Keratinocyte (primary cell): ENCODE measurements around the gene GFRA3. TPM values are rescaled to one million over a fixed set of nuclear protein-coding genes. Genes with fewer than 3 reads are reported as not detected.

ENCODE experiments used
- DNase-seq: peaks from one replicate; pipeline ENCODE4 v3.0.0-alpha.2; 2011; ENCODE audit warnings: low read depth, missing footprints, low spot score
- FAIRE-seq: peaks from 2 replicates; lab custom pipeline; 2011; peaks lifted over from hg19 to GRCh38; lab: Jason Lieb, UNC
- H2AFZ ChIP-seq: 2 replicates; pipeline ENCODE4 v1.6.0; 2012; ENCODE audit warnings: low read length, control low read depth, inconsistent platforms; ENCODE audit not compliant: control insufficient read depth
- H3K27ac ChIP-seq: 2 replicates; pipeline ENCODE4 v1.5.1; 2011; ENCODE audit warnings: low read length; ENCODE audit not compliant: control insufficient read depth, insufficient read depth
- H3K27me3 ChIP-seq: 3 replicates; pipeline ENCODE4 v1.6.0; 2011; ENCODE audit warnings: low read length; ENCODE audit not compliant: control insufficient read depth, insufficient read depth; ENCODE audit errors: extremely low read depth
- H3K36me3 ChIP-seq, 2 experiments: 2 replicates in 1 of 2; 3 replicates in 1 of 2; pipeline ENCODE4 v1.5.1; 2011; ENCODE audit warnings: low read length in 2 of 2, mild to moderate bottlenecking in 1 of 2; ENCODE audit not compliant: control insufficient read depth in 2 of 2, insufficient read depth in 2 of 2; ENCODE audit errors: extremely low read depth in 1 of 2
- H3K4me1 ChIP-seq: 3 replicates; pipeline ENCODE4 v1.5.1; 2011; ENCODE audit warnings: low read length; ENCODE audit not compliant: control insufficient read depth, insufficient read depth; ENCODE audit errors: extremely low read depth
- H3K4me2 ChIP-seq: 3 replicates; pipeline ENCODE4 v1.6.0; 2011; ENCODE audit warnings: low read depth, low read length; ENCODE audit not compliant: control insufficient read depth, insufficient read depth; ENCODE audit errors: extremely low read depth
- H3K4me3 ChIP-seq, 3 experiments: fragments of 200-600 bp in 1 of 3; sonication (generic) in 1 of 3; 2 replicates in 2 of 3; 3 replicates in 1 of 3; pipeline ENCODE4 v1.5.1; 2011 to 2016; ENCODE audit warnings: low read length in 3 of 3, mild to moderate bottlenecking in 3 of 3, control low read depth in 2 of 3, inconsistent platforms in 1 of 3, low read depth in 1 of 3, mixed read lengths in 1 of 3, mixed run types in 1 of 3, moderate library complexity in 1 of 3; ENCODE audit not compliant: control insufficient read depth in 2 of 3, insufficient read depth in 2 of 3; ENCODE audit errors: extremely low read depth in 1 of 3
- H3K79me2 ChIP-seq: 2 replicates; pipeline ENCODE4 v1.6.0; 2012; ENCODE audit warnings: low read length; ENCODE audit not compliant: control insufficient read depth, insufficient read depth
- H3K9ac ChIP-seq: 3 replicates; pipeline ENCODE4 v1.6.0; 2011; ENCODE audit warnings: low read length; ENCODE audit not compliant: control insufficient read depth, insufficient read depth; ENCODE audit errors: extremely low read depth
- H3K9me1 ChIP-seq: 3 replicates; pipeline ENCODE4 v1.6.0; 2011; ENCODE audit warnings: low read length; ENCODE audit not compliant: control insufficient read depth, insufficient read depth; ENCODE audit errors: extremely low read depth
- H3K9me3 ChIP-seq: 2 replicates; pipeline ENCODE4 v1.5.1; 2012; ENCODE audit warnings: low read depth, low read length; ENCODE audit not compliant: control insufficient read depth
- H4K20me1 ChIP-seq: 3 replicates; pipeline ENCODE4 v1.6.0; 2011; ENCODE audit warnings: low read length; ENCODE audit not compliant: control insufficient read depth, insufficient read depth; ENCODE audit errors: extremely low read depth
- EZH2 ChIP-seq: IDR thresholded peaks from one replicate; pipeline ENCODE4 v1.6.1; 2012; ENCODE audit warnings: inconsistent platforms, mild to moderate bottlenecking, low read length, moderate library complexity
- dilution Hi-C: fragments of 300-500 bp; cut with MboI; formaldehyde crosslinking; loops from one replicate; pipeline ENCODE4 v1.7.0; 2020; ENCODE audit warnings: low sequenced_read_pairs; ENCODE audit not compliant: extremely low pct_ligation_motif_present
- polyA plus RNA-seq, 5 experiments: library from polyadenylated mRNA; depleted of rRNA in 3 of 5; stranded (reverse) in 3 of 5; stranded (forward) in 1 of 5; unstranded in 1 of 5; fragments of >200 nt; gene quantifications; 1 replicate in 1 of 5; 2 replicates in 3 of 5; 3 replicates in 1 of 5; pipeline versions ENCODE4 v1.2.1 to v1.2.3, GENCODE V29; 2011 to 2012; ENCODE audit warnings: missing spikeins in 2 of 5, low read depth in 1 of 5, low replicate concordance in 1 of 5
- TF ChIP-seq, protein P1 (sequence below), 3 experiments: IDR thresholded peaks in 1 of 3; conservative IDR thresholded peaks in 1 of 3; optimal IDR thresholded peaks in 1 of 3; 2 replicates in 2 of 3; 3 replicates in 1 of 3; pipeline versions ENCODE3 to v1.5.1; 2011; ENCODE audit warnings: low read length in 3 of 3, mild to moderate bottlenecking in 3 of 3, moderate library complexity in 2 of 3, control low read depth in 1 of 3, inconsistent platforms in 1 of 3; ENCODE audit not compliant: insufficient read depth in 2 of 3; ENCODE audit errors: extremely low read depth in 1 of 3

GFRA3 gene
- polyA plus RNA-seq, 1 donor (not counting 4 experiments of a cell fraction or from before 2014, with no cell fraction given) = not detected

GRCh38 chr5:138305797-138306196 lies 31.4 kb upstream of the GFRA3 start:
- dilution Hi-C loops = no loop called here
- H3K27ac ChIP-seq = no peak overlapping the region
- H3K36me3 ChIP-seq = no peaks in the 10 kb centered on the region
- no peaks in the 10 kb centered on the region for H3K9me3 ChIP-seq
- no peaks in the 10 kb centered on the region for H4K20me1 ChIP-seq
- H3K27me3 ChIP-seq = no peaks in the 10 kb centered on the region
- DNase-seq (no peak), FAIRE-seq (no peak)
- H3K4me2 ChIP-seq = no peak overlapping the region
- no peak for TF ChIP-seq EZH2
- TF ChIP-seq, protein P1, sequence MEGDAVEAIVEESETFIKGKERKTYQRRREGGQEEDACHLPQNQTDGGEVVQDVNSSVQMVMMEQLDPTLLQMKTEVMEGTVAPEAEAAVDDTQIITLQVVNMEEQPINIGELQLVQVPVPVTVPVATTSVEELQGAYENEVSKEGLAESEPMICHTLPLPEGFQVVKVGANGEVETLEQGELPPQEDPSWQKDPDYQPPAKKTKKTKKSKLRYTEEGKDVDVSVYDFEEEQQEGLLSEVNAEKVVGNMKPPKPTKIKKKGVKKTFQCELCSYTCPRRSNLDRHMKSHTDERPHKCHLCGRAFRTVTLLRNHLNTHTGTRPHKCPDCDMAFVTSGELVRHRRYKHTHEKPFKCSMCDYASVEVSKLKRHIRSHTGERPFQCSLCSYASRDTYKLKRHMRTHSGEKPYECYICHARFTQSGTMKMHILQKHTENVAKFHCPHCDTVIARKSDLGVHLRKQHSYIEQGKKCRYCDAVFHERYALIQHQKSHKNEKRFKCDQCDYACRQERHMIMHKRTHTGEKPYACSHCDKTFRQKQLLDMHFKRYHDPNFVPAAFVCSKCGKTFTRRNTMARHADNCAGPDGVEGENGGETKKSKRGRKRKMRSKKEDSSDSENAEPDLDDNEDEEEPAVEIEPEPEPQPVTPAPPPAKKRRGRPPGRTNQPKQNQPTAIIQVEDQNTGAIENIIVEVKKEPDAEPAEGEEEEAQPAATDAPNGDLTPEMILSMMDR (optimal IDR thresholded peaks at IDR 0.05 in 1 of 3, IDR thresholded peaks at IDR 0.05 in 1 of 3, conservative IDR thresholded peaks at IDR 0.05 in 1 of 3; ENCODE audit: extremely low read depth in 1 of 3, insufficient read depth in 2 of 3, low read length in 3 of 3) = peak in 1 of 3 experiments; percentile 33
- no peak overlapping the region for H3K9ac ChIP-seq
- H3K4me1 ChIP-seq = peaks cover 4% of the 10 kb centered on the region
- no peak overlapping the region for H3K4me3 ChIP-seq
- no peaks in the 10 kb centered on the region for H3K79me2 ChIP-seq
- H3K9me1 ChIP-seq = no peaks in the 10 kb centered on the region
- no peak overlapping the region for H2AFZ ChIP-seq

- FAIRE-seq = peak; percentile 49
- TF ChIP-seq, protein P1 (optimal IDR thresholded peaks at IDR 0.05 in 1 of 3, IDR thresholded peaks at IDR 0.05 in 1 of 3, conservative IDR thresholded peaks at IDR 0.05 in 1 of 3; ENCODE audit: extremely low read depth in 1 of 3, insufficient read depth in 2 of 3, low read length in 3 of 3) = no peak
- no peaks in the 10 kb centered on the region for H4K20me1 ChIP-seq
- H3K27me3 ChIP-seq = no peaks in the 10 kb centered on the region
- no peak overlapping the region for H3K9ac ChIP-seq
- dilution Hi-C loops = no loop called here
- H3K9me1 ChIP-seq = no peaks in the 10 kb centered on the region
- no peaks in the 10 kb centered on the region for H3K36me3 ChIP-seq
- H3K9me3 ChIP-seq = no peaks in the 10 kb centered on the region
- no peak for DNase-seq
- no peak overlapping the region for H3K4me3 ChIP-seq
- no peak overlapping the region for H3K27ac ChIP-seq
- no peak overlapping the region for H2AFZ ChIP-seq
- peaks cover 4% of the 10 kb centered on the region for H3K4me1 ChIP-seq
- H3K79me2 ChIP-seq = no peaks in the 10 kb centered on the region
- H3K4me2 ChIP-seq = no peak overlapping the region
Observed at GRCh38 chr5:138303372-138303771, 29.0 kb upstream of the GFRA3 start.
